Measurements from ENCODE around the gene INTU.
"Not testable (repeated sequence)": the region's sequence is repeated elsewhere in the genome, so short reads cannot be mapped to it uniquely, and the experiment has no call there.

The INTU gene

DNA sequence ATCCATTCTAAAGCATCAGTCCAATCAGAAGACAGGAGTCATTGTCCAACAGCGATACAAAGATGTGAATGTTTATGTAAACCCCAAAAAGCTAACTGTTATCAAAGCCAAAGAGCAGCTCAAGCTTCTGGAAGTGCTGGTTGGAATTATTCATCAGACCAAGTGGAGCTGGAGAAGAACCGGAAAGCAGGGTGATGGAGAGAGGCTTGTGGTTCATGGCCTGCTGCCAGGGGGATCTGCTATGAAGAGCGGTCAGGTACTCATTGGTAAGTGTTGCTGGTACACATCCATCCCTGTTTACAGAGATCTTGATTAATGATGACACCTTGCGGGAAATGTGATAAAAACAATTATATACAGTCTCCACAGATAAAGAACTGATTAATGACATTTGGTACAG, 11.0 kb downstream of the INTU start:
- no peak for DNase-seq (ENCODE audit: low read depth, low spot score)

GRCh38 chr4:127648061-127648460, 15.3 kb downstream of the INTU start:
- DNase-seq (ENCODE audit: low read depth, low spot score), result no peak

GRCh38 chr4:127655590-127655989, 22.8 kb downstream of the INTU start:
- DNase-seq (ENCODE audit: low read depth, low spot score), result not testable (repeated sequence)

DNA sequence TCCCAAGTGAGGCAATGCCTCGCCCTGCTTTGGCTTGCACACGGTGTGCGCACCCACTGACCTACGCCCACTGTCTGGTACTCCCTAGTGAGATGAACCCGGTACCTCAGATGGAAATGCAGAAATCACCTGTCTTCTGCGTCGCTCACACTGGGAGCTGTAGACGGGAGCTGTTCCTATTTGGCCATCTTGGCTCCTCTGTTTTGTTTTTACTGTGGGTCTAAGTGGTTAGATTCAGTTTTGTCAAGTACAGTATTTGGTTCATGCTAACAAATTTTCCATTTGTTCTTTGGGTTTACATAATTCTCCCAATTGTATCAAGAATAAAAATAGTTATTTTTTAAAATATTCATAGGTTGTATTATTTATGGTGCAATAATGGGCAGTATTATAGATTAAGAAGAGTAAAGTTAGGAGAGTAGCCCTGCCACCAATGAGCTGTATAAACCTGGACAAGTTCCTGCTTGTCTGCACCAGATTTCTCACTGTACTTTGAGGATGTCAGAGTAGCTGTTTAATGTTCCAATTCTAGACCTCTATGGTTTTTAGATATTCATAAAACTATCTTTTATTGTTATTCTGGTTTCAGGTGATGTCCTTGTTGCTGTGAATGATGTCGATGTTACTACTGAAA, 23.4 kb downstream of the INTU start:
- DNase-seq (ENCODE audit: low read depth, low spot score), result no peak

DNA sequence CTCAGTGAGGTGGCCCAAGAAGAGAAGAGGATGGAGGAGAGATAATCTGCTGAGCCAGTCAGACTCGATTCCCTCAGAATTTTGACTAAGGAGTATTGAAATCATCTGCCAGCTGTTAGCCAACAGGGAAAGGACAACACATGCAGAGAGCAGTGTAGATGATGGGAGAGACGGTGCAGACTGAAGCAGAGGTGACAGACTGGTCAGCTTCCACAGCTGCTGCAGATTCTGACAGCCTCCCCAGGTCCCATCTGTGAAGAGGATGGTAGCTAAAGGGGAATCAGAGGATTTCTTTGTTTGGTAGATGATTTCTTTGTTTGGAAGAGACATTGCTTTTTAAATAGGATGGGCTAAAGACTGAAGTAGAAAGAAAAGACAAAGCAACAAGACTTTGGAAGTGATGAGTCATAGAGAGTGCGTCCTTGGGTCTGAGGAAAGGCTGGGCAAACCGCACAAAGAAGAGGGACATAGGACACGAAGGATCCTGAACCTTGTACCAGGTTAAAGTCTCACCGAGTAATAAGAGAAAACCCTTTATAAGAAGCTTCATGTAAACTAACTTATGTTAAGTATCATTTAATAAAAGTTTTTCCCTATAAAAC, 27.6 kb downstream of the INTU start:
- DNase-seq (ENCODE audit: low read depth, low spot score), result no peak

- DNase-seq (ENCODE audit: low read depth, low spot score), result no peak
These were observed 34.4 kb downstream of the INTU start for GRCh38 chr4:127667116-127667515.

DNA sequence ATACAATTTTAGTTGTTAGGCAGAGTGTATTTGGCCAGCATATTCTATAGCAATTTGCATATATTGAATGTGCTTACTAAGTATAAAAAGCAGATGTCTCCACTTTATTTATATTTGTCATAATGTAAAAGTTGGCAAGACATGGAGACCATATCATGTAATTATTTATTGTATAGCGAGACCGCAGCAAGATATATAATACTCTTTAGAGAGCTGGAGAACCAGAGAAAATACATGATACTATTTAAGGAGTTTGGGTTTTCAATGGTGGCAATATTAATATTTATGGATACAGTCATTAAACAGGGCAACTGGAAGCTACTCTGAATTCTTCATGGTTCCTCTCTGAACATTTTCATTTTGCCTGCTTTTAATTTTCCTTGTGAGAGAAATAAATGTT, 35.0 kb downstream of the INTU start:
- DNase-seq (ENCODE audit: low read depth, low spot score), result no peak

DNA sequence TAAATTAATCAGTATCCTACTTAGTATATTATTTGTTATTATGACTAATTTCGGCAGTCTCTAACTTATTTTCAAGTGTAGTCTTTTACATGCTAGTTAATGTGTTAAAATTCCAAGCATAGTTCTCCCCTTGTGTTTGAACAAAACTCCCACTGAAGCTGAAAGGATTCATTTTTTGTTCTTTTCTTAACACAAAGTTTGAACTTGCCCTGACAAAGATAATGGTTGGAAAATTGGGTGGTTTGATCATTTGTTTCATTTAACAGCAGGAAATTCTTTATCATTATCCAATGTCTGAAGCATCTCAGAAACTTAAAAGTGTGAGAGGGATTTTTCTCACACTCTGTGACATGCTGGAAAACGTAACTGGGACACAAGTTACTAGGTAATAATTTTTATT, 36.0 kb downstream of the INTU start:
- DNase-seq (ENCODE audit: low read depth, low spot score), result no peak

DNA sequence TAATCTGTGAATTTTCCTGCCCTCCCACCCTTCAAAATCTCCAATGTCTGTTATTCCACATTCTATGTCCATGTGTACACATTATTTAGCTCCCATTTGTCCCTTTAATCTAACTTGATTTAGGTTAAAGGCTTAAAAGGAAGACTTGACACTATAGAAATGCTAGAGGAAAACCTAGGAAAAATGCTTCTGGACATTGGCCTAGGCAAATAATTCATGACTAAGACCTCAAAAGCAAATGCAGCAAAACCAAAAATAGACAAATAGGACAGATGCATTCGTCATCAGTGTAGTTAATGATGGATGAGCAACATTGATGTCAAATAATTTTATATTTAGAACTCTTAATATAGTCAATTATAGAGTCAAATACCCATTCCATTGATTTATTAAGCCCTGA, 36.9 kb downstream of the INTU start:
- no peak for DNase-seq (ENCODE audit: low read depth, low spot score)

DNA sequence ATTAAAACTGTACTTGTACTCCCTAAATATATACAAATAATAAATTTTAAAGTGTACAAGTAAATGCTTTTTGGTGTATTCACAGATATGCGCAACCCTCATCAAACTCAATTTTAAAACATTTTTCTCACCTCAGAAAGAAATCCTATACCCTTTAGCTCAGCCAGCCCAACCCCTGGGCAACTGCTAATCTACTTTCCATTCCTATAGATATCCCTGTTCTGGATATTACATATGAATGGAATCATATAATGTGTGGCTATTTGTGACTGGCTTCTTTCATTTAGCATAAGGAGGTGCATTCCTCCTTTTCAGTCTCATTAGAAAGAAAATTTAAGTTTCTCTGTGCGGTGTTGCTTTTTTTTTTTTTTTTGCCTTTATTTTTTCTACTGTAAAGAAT, 39.4 kb downstream of the INTU start:
- no peak for DNase-seq (ENCODE audit: low read depth, low spot score)

DNA sequence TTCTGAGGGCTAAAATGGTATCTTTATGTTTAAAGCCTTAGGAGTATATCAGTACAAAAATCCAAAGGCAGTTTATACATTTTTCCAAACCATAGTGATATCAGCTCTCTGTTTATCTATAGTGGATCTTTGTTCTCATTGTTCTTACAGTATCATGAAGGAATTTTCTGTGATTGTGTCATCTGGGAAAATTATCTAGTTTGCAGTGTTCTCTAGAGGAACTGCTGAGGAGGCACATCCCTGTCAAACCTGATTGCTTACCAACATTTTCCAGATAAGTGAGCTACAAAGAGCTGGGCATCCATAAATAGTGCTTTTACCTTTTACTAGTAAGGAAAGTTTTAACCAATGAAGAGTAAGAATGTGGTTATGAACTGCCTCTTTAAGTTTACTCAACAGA, 52.5 kb downstream of the INTU start:
- no peak for DNase-seq (ENCODE audit: low read depth, low spot score)

DNA sequence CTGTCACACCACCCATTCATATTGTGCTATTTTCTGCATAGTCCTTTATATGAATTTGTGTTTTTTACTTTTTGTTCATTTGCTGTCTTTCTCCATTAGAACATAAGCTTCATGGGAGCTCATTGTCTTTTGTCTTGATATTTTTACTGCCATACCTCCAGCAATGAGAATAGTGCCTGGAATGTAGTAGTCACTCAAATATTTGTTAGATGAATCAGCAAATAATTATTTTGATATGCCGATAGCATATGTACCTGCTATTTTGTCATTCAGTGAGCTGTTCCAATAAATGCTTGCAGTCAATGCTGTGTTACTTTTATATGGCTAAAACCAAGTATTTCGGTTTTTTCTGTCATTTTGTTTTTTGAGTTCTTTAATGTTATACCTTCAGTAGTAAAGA, 53.9 kb downstream of the INTU start:
- DNase-seq (ENCODE audit: low read depth, low spot score), result no peak

GRCh38 chr4:127687580-127687979, 54.8 kb downstream of the INTU start:
- DNase-seq (ENCODE audit: low read depth, low spot score), result no peak

- DNase-seq (ENCODE audit: low read depth, low spot score), result no peak
These were observed 66.0 kb downstream of the INTU start for GRCh38 chr4:127698789-127699200.

DNA sequence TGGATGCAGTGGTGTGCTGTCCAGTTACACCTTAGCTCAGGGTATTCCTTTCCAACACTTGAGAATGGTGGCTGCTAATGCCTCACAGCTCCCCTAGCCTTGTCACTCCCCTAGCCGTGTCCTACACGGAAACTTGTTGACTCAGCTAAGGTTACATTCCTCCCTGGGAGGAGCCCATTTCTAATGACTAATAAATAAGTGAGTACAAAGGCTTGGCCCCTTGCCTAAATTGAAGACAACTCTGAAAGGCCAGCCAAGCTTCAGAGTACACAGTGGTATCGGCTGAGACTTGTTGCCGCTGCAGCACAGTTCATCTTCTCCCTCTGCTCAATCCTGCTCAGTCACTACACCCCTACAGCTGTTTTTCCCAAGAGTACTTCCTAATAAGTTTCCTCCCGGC, 76.2 kb downstream of the INTU start:
- no peak for DNase-seq (ENCODE audit: low read depth, low spot score)

GRCh38 chr4:127709456-127709855, 76.7 kb downstream of the INTU start:
- DNase-seq (ENCODE audit: low read depth, low spot score), result no peak

GRCh38 chr4:127730142-127730913, 97.6 kb downstream of the INTU start, which contains the start of gene SLC25A31:
SLC25A31 (plus strand) TSS chr4:127730400; CDS start chr4:127730546, 146 bp downstream.
- DNase-seq (ENCODE audit: low read depth, low spot score), result no peak

GRCh38 chr4:127731406-127731805, 98.6 kb downstream of the INTU start:
- no peak for DNase-seq (ENCODE audit: low read depth, low spot score)

- DNase-seq (ENCODE audit: low read depth, low spot score), result no peak
These were observed 100.0 kb downstream of the INTU start for GRCh38 chr4:127732623-127733328.

DNA sequence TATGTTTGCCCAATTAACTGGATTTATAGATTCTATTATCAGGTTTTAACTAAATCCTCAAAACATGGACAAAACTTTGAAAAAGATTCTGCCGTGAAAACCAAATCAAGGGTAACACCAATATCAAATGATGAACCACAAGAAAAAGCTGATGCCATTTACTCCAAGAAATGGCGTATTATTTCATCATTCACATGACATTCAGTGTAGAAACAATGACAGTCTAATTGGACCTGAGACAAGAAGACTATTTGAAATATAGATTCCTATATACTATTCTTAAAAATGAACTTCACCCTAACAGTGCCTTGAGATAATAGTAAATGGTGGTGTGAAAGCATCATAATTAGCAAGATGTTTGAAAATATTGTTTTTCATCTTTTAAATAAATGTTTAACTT, 102.2 kb downstream of the INTU start:
- no peak for DNase-seq (ENCODE audit: low read depth, low spot score)

DNA sequence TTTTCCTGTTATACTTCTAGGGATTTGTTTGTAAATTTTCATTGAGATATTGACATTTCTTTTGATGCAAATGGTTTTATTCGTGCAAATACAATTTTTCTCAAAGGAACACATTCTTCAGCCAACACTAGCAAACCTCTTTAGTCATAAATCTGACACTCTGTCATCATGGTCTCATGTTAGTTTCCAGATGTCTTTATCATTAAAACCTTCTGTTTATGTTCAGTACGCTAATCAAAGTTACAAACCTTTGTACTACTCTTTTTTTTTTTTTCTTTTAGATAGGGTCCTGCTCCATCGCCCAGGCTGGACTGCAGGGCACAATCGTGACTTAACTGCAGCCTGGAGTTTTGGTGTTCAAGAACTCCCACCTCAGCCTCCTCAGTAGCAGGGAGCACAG, 104.5 kb downstream of the INTU start:
- no peak for DNase-seq (ENCODE audit: low read depth, low spot score)

- no peak for DNase-seq (ENCODE audit: low read depth, low spot score)
These were observed 108.5 kb downstream of the INTU start for GRCh38 chr4:127741247-127741646.
